WERI-Rb-1 (cell line): ENCODE data around the gene ZFP36.
"Not testable (repeated sequence)": the region's sequence is repeated elsewhere in the genome, so short reads cannot be mapped to it uniquely, and the experiment has no call there.

Experiments used
- DNase-seq: peaks from one replicate; pipeline ENCODE4 v3.0.0-alpha.2; 2020
- H3K27ac ChIP-seq: fragments of 250-450 bp; sonication (Bioruptor Pico); 2 replicates; pipeline ENCODE4 v1.5.1; 2020; ENCODE audit warnings: mild to moderate bottlenecking, moderate library complexity
- H3K27me3 ChIP-seq: fragments of 250-450 bp; sonication (Bioruptor Pico); 2 replicates; pipeline ENCODE4 v1.5.1; 2021; ENCODE audit warnings: mild to moderate bottlenecking, low read depth, moderate library complexity; ENCODE audit not compliant: insufficient read depth, severe bottlenecking
- H3K36me3 ChIP-seq: fragments of 250-450 bp; sonication (Bioruptor Pico); 2 replicates; pipeline ENCODE4 v1.5.1; 2020; ENCODE audit warnings: mild to moderate bottlenecking, moderate library complexity
- H3K4me3 ChIP-seq: 2 replicates; pipeline ENCODE4 v1.5.1; 2011; ENCODE audit warnings: low read depth, mild to moderate bottlenecking, control low read depth, low read length
- H3K9me3 ChIP-seq: fragments of 250-450 bp; sonication (Bioruptor Pico); 2 replicates; pipeline ENCODE4 v1.5.1; 2021; ENCODE audit warnings: mild to moderate bottlenecking, moderate library complexity; ENCODE audit not compliant: severe bottlenecking
- TF ChIP-seq, protein P1 (sequence below): IDR thresholded peaks from 2 replicates; pipeline ENCODE4 v1.5.1; 2011; ENCODE audit warnings: low read depth, mild to moderate bottlenecking, control low read depth, inconsistent platforms, low read length

The ZFP36 gene

GRCh38 chr19:39377373-39378362 lies 29.0 kb upstream of the ZFP36 start:
- H3K36me3 ChIP-seq: peaks cover 93% of the 10 kb centered on the region
- no peaks in the 10 kb centered on the region for H3K27me3 ChIP-seq
- H3K27ac ChIP-seq: no peak overlapping the region
- no peak overlapping the region for H3K4me3 ChIP-seq
- TF ChIP-seq, protein P1, sequence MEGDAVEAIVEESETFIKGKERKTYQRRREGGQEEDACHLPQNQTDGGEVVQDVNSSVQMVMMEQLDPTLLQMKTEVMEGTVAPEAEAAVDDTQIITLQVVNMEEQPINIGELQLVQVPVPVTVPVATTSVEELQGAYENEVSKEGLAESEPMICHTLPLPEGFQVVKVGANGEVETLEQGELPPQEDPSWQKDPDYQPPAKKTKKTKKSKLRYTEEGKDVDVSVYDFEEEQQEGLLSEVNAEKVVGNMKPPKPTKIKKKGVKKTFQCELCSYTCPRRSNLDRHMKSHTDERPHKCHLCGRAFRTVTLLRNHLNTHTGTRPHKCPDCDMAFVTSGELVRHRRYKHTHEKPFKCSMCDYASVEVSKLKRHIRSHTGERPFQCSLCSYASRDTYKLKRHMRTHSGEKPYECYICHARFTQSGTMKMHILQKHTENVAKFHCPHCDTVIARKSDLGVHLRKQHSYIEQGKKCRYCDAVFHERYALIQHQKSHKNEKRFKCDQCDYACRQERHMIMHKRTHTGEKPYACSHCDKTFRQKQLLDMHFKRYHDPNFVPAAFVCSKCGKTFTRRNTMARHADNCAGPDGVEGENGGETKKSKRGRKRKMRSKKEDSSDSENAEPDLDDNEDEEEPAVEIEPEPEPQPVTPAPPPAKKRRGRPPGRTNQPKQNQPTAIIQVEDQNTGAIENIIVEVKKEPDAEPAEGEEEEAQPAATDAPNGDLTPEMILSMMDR: no peak
- DNase-seq: no peak
- no peaks in the 10 kb centered on the region for H3K9me3 ChIP-seq

- H3K27me3 ChIP-seq, H3K4me3 ChIP-seq, H3K27ac ChIP-seq, H3K9me3 ChIP-seq, DNase-seq: not testable (repeated sequence)
- H3K36me3 ChIP-seq: peaks cover 92% of the 10 kb centered on the region
Observed at GRCh38 chr19:39379366-39379765, 27.3 kb upstream of the ZFP36 start.

- no peak for DNase-seq
- TF ChIP-seq, protein P1: no peak
- no peaks in the 10 kb centered on the region for H3K9me3 ChIP-seq
- H3K4me3 ChIP-seq: no peak overlapping the region
- H3K36me3 ChIP-seq: peaks cover 92% of the 10 kb centered on the region
- H3K27ac ChIP-seq: no peak overlapping the region
- no peaks in the 10 kb centered on the region for H3K27me3 ChIP-seq
Observed at GRCh38 chr19:39379865-39380396, 26.7 kb upstream of the ZFP36 start.

DNA sequence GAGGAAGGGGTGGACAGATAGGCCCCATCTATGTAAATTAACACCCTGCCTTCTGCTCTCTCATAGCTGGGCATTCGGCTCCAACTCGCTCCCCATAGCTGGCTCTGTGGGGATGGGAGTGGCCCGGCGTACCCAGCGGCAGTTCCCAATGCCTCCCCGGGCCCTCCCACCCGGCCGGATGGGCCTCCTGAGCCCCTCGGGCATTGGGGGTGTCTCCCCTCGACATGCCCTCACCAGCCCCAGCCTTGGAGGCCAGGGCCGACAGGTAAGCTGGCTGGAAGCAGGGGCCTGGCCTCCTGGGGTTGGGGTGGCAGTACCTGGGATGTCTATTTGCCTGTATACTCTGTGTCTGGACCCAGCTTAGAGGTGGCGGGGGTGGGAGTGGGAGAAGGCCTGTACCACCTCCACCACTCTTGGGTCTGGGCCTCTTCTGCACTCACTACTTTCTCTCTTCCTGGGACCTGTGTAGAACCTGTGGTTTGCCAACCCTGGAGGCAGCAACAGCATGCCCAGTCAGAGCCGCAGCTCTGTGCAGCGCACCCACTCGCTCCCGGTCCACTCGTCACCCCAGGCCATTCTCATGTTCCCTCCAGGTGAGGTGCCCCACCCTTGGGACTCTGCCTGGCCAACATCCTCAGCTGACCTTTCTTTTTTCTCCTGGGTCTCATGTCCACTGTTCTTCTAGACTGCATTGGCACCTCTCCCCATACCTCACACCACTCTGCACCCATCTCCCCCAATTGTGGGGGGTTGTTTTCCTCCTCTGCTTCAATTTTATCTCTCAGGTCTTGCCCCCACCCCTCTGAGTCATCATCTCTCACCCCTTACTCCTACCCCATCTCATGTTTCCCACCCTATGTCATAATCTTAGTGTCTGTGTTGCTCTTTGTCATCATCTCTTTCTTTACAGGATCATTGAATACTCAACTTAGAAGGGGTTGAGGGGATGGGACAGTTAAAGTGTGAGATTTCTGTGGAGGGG lies 25.8 kb upstream of the ZFP36 start:
- no peak overlapping the region for H3K27ac ChIP-seq
- TF ChIP-seq, protein P1: no peak
- no peaks in the 10 kb centered on the region for H3K27me3 ChIP-seq
- H3K4me3 ChIP-seq: no peak overlapping the region
- no peak for DNase-seq
- H3K36me3 ChIP-seq: peaks cover 90% of the 10 kb centered on the region
- no peaks in the 10 kb centered on the region for H3K9me3 ChIP-seq

GRCh38 chr19:39381910-39382611 lies 24.6 kb upstream of the ZFP36 start:
- Histone ChIP-seq H3K27me3 (no peaks in the 10 kb centered on the region), H3K27ac (no peak overlapping the region), H3K4me3 (no peak overlapping the region), H3K36me3 (peaks cover 90% of the 10 kb centered on the region), H3K9me3 (no peaks in the 10 kb centered on the region)
- DNase-seq: no peak
- TF ChIP-seq, protein P1: no peak
